GM21723 (cell line): Measurements from ENCODE around the gene SMARCB1.

ENCODE experiments used
- ATAC-seq: cut with Tn5 transposase; IDR thresholded peaks from one replicate; pipeline ENCODE4 v1.9.1; 2021; ENCODE audit warnings: mild to moderate bottlenecking, moderate library complexity; ENCODE audit not compliant: unreplicated experiment

Gene SMARCB1

DNA sequence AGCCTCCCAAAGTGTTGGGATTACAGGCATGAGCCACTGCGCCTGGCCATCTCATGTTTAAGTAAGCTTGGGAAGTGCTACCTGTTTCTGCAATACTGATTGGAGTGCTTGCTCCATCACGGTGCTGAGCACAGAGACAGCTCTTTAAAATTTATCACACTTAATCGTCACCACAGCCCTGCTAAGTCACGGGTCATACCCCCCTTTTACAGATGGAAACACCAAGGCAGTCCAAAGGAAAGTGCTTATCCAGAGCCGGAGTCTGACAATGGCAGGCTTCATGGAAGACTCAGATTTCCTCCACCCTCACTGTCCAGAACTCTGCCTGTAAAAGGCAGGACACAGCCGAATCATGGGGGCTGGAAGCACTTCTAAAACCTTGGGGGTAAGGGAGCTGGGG is 26.7 kb upstream of the SMARCB1 start:
- no peak for ATAC-seq

DNA sequence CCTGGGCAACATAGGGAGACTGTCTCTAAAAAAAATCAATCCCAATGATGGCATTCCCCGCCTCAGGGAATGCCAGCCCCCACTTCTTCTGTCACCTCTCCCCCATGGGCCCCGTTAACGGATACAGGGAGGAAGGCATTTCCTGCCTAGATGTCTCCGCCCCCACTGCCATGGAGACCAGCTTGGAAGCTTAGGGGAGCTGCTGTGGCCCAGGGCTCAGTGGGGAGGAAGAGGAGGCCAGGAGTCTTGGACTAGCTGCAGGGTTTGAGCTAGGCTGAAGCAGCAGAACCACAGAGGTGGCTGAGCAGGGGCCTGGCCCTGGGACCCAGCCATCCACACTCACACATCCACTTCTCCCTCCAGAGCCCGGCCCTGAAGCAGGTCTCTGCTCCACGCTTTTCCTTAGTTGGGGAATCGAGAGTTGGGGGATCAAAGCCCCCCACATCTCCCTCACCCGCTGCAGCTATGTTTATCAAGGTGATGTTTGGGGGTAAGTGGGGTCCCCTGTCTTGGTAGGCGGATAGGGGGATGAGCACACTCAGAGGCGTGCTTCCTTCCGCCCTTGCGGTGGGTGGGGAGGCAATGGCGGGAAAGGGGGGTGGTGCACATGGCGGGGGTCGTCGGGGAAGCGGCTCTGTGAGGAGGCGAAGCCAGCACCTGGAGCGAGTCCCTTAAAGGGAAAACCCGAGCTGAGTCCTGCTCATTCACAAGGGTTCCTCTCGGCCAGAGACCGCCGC is 23.8 kb upstream of the SMARCB1 start, which contains the start of gene C22orf15:
Gene C22orf15, plus strand, starts transcription at position 149 of the 737 bp plus-strand sequence. Its CDS starts 317 bp downstream, at position 466.
- no peak for ATAC-seq

DNA sequence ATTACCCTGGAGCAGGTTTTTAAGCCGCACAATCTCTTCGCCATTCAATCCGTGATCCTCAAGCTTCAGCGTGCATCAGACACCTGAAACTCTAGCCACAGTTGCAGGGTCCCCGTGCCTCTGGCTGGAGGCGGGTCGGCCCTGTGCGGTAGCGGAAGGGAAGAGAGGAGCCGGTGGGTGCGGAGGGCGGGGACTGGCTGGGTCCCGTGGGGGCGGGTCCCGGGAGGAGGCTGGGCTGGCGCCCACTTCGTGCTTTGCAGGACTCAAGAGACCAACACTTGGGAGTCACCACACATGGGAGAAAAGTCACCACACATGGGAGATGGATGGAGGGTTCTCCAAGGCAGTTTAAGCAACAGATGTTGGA is 23.2 kb upstream of the SMARCB1 start:
- ATAC-seq, result no peak

DNA sequence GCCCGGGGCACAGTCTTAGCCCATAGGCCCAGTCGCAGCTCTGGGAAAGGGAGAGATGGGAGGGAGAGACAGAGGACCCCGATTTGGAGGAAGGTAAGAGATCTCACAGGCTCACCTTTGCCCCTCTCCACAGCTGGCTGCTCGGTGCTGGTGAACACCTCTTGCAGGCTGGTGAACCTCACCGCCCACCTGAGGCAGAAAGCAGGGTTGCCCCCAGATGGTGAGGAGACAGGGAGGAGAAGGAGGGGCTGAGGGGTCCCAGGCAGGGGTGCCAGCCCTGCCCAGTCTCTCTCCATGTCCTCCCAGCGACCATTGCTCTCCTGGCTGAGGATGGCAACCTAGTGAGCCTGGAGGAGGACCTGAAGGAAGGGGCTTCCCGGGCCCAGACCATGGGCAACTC is 22.8 kb upstream of the SMARCB1 start:
- no peak for ATAC-seq

DNA sequence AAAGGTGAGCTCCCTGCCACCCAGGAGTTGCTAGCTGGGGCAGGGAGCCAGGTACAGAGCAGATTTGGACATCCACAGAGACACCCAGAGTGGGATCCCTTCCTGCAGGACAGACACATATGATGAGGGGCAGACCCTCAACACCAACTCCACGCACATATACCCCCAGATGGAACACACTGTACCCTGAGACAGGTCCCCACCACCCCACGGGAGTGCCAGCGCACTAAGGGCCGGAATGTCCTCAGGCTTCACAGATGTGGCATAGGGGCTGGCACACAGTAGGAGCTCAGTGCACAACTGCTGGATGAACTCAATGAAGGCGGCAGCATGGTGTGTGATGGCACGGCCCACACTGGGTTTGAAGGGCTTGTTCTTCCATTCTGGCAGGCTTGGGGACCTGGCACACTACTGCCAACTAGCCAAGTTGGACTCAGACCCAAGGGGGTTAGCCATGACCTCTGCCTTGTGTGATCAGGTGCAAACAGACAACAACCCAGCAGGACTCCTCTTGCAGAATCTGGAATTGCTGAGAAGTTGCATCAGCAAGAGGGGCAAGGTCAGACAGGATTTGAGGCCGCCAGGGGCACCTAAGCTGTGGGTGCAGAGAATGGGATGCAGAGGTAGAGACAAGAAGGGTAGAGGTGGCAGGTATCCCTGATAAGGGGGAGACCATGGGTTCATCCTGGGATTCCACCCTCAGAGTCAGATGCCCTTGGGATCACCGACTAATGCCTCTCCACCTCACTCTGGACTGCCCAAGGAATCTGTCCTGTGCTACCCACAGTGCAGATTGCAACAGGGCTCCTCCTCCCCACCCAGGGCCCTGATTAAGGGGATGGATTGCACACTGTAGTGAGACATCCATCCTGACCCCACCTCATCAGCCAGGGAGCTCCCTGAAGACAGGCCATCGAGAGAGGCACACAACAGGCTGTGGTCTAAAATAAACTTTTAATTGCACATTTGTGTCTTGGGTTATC is 21.6 kb upstream of the SMARCB1 start:
- ATAC-seq, result no peak

DNA sequence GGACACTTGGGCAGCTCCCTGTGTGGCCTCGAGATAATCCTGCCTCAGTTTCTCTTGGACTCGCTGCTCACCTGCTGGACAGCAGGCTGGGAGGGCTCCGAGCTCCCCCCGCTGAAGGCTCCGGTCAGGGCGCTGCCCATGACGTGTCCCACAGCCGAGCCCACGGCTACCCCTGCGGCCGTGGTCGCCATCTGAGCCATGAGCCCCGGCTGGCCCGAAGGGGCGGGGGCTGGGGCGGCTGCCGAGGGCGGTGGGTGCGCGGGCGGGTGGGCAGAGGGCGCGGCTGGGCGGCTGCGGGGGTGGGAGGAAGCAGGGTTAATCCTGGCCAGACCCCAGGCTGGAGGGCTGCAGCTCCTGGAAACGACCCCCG is 19.5 kb upstream of the SMARCB1 start:
- ATAC-seq, result no peak

DNA sequence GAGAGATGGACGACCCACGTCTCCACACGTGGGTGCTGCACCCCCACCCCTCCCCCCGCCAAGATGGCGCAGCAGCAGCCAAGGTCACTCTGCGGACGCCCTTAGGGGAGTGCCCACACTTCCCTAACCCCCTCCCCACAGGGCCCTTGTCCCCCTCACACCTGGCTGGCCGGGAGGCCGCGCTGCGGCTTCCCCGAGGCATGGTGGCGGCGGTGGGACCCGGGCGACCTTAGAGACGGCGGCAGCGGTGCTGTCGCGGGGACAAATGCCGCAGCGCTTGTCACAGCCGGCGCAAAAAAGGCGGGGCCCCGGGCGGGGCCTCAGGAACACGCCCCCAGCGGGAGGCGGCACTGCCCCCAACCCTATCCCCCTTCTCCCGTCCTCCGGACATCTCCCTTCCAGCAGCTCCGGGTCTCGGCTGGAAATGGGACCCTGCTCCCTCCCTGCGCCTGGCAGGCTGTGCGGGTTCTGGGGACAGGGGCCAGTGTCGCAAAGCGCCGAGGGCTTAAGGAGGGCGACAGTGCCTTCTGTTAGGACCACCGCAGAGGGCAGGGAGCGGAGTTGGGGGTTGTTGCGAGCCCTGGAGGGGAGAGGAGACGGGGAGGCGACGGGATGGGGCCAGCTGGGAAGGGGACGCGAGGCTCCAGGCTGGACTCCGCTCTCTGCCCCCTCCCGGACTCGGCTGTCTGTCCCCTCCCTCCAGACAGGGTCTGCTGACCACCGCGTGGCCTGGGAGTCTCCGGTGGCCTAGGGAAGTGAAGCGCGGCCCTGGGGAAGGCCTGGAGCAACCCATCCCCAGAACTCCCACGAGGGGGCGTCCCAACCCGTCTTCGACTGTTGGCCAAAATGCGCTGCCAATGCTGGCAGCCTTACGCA is 18.9 kb upstream of the SMARCB1 start, which contains the start of gene CHCHD10:
Gene CHCHD10, minus strand, starts transcription at position 300 of the 876 bp plus-strand sequence. Its CDS starts 98 bp downstream, at position 202.
- ATAC-seq, result peak; percentile 56

DNA sequence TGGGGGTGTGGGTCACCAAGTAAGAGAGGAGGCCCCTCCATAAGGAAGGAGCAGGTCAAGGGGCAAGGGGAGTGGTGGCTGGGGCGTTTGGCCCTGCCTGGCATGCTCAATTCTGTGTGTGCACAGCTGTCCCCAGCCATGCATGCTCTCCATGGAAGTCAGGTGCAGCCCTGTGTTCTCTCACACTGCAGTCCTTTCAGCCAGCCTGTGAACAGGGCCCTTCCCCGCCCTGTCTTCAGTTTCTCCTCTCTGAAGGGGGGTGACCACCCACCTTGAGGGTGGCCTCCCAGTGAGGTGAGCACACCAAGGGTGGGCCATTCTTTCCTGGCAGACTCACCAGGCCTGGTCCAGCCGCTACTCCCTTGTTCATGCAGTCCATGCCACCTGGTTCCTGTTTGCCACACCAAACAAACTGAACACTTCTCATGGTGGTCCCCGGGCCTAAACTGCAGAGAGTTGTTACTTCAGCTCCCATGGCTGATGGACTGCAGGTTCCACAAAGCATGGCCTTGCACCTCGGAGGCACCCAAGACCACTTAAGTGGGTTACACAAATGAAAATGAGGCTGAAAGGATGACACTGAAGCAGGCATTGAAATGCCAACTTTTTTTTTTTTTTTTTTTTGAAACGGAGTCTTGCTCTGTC is 17.3 kb upstream of the SMARCB1 start:
- no peak for ATAC-seq

DNA sequence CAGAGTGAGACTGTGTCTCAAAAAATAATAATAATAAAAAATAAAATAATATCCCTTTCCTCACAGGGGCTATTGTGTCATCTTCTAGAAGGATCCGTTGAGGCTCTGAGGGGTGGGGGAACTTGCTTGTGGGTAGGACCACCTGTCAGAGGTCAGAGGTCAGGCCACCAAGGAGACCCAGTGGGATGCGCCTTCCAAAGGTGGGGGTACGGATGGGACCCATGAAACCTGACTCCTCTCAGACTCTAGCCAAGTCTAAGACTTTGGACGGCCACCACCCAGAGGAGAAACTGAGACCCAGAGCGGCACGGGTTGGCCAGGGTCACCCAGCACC is 14.5 kb upstream of the SMARCB1 start:
- ATAC-seq, result no peak

DNA sequence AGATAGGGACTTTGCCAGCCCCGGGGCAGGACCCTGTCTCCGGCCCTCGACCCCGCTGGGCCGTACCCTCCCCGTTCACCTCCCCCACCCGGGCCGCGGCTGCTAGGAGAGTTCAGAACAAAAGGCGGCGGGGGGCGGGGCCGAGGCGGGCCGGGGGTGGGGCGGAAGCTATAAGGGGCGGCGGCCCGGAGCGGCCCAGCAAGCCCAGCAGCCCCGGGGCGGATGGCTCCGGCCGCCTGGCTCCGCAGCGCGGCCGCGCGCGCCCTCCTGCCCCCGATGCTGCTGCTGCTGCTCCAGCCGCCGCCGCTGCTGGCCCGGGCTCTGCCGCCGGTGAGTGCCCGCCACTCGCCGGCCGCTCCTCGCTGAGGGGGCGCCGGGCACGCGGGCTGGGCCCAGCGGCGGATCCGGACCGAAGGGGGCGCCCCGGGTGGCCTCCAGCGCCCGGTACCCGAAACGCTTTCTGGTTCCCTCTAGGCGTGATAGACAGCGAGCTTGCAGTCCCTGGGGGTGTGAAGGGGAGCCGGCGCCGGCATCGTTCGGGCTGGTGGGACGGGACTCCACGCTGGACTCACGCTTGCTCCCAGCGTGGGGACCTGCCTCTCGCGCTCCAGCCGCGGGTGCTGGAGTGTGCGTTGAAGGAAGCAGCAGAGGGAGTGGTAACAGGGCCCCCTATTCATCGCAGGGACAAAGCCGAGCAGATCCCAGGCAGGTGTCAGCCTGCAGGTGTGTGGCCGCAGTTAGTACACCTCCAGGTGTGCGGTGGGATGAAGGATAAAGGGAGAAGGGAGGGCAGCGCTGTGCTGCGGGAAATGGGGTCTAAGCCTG is 13.9 kb upstream of the SMARCB1 start, which contains the start of gene MMP11:
Gene MMP11, plus strand, starts transcription at position 201 of the 825 bp plus-strand sequence. Its CDS starts 22 bp downstream, at position 223.
- no peak for ATAC-seq

DNA sequence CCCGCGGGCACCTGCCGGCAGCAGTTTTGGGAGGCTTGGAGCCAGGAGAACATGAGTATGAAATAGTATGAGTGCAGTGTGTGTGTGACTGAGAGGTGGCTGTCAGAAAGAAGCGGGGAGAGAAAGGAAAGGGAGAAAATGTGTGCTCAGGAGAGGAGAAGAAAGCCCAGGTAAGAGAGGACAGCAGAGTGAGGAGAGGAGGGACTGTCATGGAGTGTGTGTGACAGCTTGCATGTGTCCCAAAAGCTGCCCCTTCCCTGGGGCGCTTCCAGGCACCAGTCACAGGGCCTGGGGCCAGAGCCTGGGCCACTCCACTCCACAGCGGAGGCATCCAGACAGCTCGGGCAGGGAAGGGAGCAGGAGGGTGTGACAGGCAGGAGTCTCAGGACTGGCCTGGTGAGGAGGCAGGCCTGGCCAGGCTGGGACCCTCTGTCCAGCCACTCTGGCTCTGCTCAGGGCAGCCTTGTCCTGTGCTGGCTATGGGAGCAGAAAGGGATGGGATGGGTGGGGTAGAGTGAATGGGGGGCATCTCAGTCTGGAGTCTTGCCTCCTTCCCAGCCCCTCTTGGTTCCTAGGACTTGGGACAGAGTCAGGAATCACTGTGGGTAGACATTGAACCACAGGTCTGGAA is 13.2 kb upstream of the SMARCB1 start:
- ATAC-seq, result no peak

DNA sequence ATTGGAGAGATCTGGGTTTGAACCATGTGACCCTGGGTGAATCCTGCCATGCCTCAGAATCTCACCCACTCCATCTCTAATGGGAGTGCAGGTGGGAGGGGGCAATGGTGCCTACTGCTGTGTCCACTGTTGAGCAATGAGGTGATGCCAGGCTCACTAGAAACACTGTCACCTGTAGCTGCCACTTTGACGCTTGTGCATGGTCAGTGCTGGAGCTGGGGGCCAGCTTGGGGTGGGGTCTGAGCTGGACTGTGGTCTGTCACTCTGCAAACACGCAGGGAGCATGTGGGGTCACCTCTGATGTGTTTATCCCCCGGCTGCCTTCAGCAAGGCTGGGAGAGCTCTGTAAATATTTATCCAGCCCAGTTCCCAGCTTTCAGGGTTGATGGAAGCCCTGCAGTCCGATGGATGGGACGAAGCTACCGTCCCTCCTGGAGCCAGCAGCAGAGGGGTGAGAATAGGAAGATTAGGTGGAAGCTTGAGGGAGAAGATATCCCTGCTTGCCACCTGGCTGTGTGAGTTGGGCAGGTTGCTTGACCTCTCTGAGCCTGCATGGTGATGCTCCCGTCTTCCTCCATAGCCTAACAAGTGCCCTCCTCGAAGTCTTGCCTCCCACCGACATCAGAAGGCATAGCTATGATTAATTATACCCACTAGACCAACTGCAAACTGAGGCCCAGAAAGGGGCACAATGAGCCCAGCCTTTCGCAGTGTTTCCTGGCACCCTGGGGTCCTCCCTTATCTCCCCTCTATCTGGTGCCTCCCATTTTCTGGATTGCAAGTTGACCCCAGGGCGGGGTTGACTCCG is 12.4 kb upstream of the SMARCB1 start:
- no peak for ATAC-seq

DNA sequence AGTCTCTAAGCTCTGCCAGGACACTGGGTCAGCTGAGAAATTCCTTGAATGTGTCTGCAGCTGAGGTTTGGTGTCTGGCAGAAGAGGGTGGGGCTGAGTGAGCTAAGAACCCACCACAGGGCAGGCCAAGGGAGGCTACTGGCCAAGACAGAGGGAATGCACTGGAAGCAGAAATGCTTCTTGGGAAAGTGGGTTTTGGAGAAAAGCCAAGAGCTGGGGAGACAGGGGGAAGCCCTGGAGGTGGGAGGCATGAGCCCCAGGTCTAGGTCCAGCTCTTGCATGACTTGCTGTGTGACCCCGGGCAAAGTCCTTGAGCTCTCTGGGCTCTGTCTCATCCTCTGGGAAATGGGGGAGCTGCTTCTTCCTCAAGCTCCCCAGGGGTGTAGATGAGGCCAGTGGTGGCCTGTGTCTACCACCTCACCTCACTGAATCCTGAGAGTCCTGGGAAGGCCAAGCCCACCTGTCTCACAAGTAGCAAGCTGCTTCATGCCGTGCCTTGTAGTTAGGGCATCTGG is 11.8 kb upstream of the SMARCB1 start:
- ATAC-seq, result no peak

DNA sequence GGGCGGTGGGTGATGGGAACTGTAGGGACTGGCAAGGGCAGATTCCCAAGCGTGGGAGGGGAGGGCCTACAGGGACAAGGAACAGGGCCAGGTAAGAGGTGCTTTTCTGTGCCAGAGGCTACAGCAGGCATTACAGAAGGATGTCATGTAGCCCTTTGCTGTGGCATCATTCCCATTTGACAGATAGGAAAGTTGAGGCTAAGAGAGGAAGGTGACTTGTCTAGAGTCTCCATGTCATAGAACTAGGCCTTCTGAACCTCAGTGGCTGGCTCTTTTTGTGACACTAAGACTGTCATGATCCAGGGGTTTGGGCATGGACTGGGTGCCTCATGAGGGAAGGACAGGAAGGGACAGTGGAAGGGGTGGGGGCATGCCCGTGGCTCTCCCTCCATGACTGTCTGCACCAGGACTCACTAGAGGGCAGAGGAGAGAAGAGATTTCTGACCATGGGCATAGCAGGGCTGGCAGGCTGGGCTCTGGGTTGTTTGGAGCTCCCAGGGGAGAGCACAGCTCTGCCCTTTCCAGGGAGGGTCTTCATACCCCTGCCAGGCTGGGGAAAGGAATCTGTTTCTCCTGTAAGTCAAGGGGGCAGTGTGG is 10.9 kb upstream of the SMARCB1 start:
- ATAC-seq, result no peak

DNA sequence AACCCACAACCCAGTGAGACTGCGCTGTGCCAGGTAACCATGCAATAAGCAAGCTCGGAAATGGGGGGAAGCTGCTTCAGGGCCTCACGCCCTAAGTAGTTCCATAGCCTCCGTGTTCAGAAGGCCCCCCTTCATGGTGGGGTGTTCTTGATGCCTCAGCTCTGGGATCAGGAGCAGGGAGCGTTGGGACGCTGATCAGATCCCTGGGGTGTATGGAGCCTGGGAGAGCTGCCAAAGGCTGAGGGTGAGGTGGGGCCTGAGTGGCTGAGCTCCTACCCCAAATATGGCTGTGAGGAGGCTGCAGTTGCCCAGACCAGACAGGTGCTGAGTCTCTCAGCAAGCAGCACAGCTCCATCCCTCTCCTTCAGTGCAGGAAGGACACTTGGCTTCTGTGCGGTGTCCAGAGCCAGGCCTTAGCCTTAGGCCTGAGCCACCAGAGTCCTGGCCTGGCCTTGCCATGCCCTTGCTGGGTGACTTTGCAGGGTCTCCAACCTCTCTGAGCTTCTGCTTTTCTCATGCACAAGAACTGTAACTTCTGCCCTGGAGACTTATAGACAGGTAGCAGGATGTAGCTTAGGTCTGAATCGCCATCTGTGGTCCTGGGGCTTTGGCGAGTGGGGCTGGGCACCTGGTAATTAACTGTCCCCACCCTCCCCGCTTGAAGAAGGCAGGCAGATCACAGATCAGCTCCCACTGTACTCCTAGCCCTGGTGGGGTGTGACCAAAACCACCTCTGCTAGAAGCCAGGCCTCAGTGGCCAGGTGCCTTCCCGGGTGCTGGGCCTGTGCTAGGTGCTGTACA is 8.8 kb upstream of the SMARCB1 start:
- no peak for ATAC-seq

DNA sequence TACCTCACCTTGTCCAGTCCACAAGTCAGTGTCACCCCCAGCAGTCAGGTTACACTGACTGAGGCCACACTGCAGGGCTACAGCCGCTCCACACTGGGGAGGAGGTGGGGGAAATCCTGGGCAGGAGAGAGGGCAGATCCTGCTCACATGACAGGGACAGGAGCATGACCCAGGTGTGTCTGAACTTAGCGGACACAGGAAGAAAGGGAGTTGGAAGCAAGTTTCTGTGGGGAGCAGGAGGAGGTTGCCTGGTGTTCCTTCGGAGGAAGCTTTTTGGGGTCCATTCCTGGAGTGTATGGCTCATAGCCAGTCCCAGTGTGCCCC is 8.2 kb upstream of the SMARCB1 start:
- no peak for ATAC-seq

DNA sequence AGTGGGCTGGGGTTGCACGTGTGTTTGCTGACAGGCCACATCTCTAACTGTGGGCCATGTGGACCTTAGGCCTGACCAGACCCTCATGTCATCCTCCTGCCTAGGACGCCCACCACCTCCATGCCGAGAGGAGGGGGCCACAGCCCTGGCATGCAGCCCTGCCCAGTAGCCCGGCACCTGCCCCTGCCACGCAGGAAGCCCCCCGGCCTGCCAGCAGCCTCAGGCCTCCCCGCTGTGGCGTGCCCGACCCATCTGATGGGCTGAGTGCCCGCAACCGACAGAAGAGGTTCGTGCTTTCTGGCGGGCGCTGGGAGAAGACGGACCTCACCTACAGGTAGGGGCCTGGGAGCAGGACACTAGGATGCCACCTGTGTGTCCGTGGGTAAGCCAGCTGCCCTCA is 7.7 kb upstream of the SMARCB1 start:
- ATAC-seq, result no peak
